ENCODE results near the gene MBLAC2.
A peak's percentile ranks its signal among the peaks of the same experiment; 100 is the strongest.

MBLAC2 gene

DNA sequence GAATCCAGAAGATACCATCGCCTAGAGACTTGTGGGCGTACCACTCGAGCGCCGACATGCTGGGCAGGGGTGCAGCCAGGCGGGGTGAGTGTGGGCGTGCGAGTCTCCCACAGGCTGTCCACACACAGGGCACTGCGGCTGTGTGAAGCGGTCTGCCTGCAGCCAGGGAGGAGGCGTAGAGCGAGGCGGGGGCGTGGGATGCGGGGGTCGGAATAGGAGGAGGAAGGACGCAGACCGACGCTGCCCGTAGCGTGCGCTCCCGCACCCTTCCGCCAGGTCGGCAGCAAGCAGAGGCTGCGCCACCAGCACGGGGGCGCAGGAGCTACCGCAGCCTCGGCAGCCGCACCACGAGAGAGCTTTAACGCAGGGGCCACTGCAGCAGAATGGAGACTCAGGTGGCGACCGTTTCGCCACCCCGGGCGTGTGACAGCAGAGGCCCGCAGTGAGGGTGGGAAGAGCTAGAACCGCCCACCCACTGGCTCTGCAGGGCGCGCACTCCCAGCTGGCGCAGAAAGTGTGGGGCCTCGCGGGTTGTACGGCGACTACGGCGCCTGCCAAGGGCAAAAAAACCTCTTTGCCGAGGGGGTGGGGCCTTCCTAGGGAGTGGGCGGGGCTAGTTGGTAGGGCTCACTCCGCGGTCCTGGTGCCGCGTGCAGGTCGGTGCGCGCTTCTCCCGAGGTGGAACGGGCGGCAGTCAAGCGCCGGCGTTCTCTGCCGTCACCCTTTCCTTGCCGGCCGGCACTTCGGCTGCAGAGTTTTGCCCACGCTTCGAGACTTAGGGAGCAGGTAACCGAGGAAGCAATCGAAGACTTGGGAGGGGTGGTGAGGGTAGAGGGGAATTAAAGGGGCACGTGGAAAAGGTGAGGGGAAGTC lies at the start of gene MBLAC2, which contains the start of gene POLR3G:
TSS of gene MBLAC2 (minus strand) at position 537 of the 873 bp plus-strand sequence. CDS start at position 58, 479 bp downstream.
TSS of gene POLR3G (plus strand) at position 630 of the 873 bp plus-strand sequence. CDS start 10,704 bp downstream, outside the sequence.
- peak; percentile 88 to 89 for DNase-seq (ENCODE audit: low read depth in 1 of 2, low spot score in 1 of 2)

DNA sequence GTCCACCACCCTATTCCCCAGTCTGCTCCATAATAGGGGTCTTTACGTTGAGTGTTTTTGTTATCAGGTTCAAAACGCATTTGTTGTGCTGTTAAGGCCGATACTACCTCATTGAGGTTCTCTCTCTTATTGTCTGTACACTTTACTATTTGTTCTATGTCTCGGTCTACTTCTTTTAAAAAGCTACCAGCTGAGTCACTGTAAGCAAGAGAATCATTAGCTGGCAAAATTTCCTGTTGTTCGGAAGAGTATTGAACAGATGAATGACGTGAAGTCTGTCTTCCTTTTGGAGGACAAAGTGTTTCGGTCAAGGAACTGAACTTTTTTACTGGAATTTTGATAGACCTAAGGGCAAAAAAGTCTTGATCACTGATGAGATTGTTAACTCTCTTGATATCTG lies 44.5 kb upstream of the MBLAC2 start:
- DNase-seq (ENCODE audit: low read depth in 1 of 2, low spot score in 1 of 2) = no peak

DNA sequence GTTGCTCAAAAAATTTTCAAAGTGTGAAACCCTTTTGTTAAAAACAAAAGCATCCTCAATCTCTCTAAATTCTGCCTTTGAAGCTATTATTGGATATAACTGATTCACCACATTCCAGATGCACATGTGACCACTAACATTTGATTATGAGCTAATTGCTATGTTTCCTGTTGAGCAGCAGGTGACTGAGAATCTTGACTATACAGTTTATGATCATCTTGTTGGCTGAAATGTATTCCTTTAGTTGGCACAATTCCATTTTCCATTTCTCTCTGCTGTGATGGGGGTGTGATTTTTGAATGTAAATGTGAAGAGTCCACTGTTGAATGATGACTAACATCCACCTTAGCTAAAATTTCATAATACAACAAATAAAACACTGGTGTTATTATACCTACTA lies 44.1 kb upstream of the MBLAC2 start:
- no peak for DNase-seq (ENCODE audit: low read depth in 1 of 2, low spot score in 1 of 2)

DNA sequence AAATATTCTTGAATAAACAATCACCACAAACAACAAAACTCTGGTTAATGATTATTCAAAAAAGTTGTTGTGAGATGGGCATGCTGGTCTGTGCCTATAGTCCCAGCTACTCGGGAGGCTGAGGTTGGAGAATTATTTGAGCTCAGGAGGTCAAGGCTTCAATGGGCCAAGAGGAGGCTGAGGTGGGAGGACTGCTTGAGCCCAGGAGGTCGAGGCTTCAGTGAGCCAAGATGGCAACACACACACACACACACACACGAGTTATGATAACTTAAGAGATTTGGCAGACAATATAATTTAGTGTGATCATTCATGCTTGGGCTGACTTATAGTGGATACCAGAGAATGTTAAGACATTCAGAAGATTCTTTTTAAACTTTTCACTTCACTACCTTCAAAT lies 39.9 kb upstream of the MBLAC2 start:
- no peak for DNase-seq (ENCODE audit: low read depth in 1 of 2, low spot score in 1 of 2)

DNA sequence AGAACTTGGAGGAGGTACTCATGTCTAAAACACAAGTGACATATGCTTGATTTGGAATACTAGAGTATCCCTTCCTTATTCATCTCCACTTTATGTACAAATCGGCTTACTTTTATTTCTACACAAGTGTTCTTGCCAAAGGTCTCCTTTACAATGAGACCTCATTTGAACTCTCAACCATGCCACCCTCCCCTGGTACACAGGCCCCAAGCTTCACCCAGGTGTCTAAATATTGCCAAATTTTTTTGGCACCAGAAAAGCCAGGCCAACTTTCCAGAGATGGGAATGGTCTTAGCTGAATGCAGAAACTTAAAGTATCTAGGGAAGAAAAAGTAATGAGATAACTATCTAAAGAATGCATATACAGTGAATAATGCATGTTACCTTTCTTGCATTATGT lies 35.9 kb upstream of the MBLAC2 start:
- DNase-seq (ENCODE audit: low read depth in 1 of 2, low spot score in 1 of 2) = no peak

DNA sequence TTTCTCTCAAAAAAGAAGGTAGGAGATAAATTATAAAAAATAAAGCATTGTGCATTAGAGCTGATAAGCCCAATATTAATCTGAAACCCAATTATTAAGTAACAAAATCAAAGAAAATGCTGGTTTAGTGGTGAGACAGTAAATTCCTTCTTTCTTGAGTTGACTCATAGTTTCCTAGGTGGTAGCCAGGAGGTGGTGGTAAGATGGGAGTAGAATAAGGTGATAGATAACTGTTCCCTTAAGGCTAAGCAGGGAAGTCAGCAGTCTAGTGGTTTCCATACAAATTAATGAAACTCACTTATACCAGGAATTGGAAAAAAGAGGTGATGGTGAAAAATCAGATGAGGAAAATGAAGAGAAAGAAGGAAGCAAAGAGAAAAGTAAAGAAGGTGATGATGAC lies 31.6 kb upstream of the MBLAC2 start:
- DNase-seq (ENCODE audit: low read depth in 1 of 2, low spot score in 1 of 2) = no peak

DNA sequence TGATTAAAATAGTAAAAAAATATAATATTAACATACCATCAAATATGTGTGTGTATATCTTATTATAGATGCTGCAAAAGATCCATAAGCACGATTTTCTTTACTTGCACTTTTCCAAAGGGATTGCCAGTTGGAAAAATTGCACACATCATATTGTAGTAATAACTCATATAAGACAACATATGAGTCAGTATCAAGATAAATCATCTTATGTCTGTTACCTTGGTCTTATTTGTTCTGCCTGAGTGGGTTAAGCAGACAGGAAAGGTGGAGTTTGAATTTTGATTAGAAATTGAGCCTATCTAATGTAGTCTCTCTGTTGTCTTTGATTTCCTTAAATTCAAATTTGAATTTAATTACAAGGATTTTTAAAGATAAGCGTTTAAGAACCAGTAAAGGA lies 30.2 kb upstream of the MBLAC2 start:
- no peak for DNase-seq (ENCODE audit: low read depth in 1 of 2, low spot score in 1 of 2)

DNA sequence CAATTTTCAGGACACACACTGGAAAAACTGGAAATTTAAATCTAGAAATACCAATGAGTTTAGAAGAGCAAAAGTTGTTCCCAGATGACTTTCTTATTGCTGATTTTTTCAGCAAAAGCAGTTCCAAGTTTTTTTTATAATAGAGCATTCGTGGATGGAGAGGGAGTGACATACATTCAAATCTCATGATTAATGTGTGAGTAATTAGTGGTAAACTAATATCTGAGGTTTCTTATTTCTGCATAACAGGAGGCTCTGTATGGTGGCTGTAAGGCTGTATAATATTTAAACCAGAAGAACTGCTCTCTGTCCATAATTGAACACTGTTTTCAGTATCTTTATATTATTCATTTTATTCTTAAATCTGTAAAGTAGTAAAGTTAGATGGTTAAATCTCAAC lies 29.0 kb upstream of the MBLAC2 start:
- no peak for DNase-seq (ENCODE audit: low read depth in 1 of 2, low spot score in 1 of 2)

DNA sequence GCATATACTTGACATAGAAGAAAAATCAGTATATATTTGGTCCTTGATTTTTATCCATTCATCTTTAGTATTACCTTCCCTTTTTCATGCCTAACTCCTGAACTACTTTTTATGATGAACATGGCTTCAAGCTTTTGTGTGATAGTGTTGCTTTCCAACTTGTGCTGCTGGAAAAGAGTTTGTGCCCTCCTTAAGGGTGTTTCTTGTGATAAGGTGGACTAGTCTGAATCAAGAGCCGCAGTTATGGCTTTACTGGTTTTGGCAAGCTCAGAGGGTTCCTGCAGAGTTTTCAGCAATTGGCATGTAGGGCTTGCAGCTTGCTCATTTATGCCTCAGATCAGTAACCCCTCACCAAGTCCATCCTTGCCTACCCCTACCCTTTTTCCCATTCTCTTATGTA lies 20.6 kb upstream of the MBLAC2 start:
- DNase-seq (ENCODE audit: low read depth in 1 of 2, low spot score in 1 of 2) = no peak

DNA sequence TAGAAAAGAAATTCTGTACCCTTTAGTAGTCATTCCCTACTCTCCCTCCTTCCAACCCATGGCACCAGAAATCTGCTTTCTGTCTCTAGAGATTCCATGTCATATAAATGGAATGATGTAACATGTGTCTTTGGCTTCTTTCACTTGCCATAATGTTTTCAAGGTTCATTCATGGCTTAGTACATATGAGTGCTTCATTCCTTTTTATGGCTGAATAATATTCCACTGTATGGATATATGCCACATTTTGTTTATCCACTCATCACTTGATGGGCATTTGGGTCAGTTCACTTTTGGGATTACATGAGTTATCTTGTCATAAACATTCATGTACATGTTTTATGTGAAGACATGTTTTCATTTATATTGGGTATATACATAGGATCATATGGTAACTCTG lies 19.5 kb upstream of the MBLAC2 start:
- no peak for DNase-seq (ENCODE audit: low read depth in 1 of 2, low spot score in 1 of 2)

DNA sequence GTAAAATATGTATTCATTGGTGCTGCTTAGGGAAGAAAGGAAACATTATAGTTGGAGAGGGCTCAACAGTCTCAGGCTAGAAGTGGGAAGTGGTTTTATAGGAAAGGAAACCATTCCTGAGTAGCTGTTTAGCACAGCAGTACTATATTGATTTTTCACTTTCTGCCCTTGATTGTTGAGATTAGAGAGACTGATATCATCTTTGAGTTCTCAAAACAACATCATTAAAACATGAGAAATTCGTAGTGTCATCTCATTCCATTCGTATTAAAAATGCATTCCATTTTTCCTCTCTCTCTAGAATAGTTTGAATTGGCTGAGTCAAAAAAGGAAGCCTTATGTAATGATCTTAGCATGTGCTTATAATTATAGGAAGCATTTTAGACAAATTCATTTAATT lies 14.2 kb upstream of the MBLAC2 start:
- no peak for DNase-seq (ENCODE audit: low read depth in 1 of 2, low spot score in 1 of 2)

DNA sequence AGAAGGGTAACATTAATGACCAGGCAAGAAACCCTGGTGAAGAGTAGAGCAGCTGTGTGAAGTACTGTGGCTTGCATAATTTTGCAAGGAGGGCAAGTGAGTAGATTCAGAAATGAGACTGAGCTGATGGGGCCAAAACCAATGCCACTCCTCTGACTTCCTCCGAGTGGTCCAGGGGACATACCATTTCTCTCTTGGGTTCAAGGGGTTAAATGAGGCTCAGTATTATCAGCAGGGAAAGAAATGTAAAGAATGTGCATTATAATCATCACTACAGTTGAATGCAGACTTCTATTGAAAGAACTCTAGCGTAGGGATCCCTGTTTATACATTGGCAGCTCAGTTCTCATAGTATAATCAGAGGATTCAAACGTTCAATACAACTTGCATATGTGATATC lies 10.0 kb upstream of the MBLAC2 start:
- DNase-seq (ENCODE audit: low read depth in 1 of 2, low spot score in 1 of 2) = no peak

DNA sequence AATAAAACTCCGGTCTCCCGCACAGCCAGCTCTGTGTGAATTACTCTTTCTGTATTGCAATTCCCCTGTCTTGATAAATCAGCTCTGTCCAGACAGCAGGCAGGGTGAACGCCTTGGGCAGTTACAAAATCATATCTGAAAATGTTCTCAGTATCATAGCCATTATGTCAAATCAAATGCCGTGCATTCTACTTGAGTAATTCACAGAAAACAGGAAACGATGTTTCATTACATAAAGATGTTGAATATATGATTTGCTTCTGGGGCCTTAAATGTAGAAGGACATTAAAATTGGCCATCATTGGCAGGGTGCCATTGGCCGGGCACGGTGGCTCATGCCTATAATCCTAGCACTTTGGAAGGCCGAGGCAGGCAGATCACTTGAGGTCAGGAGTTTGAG lies 8.6 kb upstream of the MBLAC2 start:
- no peak for DNase-seq (ENCODE audit: low read depth in 1 of 2, low spot score in 1 of 2)

DNA sequence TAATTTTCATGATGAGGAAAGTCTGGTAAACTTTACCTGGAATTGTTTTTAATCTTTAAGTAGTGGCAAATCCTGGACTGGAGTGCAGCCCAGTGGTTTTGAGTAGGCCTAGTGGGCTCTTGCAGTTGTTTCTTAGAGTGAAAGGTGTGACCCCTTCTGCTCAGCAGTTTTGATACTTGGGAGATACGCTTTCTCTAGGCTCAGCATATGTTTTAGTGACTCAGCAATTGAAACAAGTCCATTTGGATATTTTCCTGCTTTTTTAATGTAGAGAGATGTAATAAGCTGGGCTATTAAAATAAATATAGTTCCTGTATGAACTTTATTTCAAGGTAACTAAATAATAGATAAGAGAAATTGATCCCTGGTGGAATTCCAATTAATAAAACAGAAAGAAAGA lies 6.1 kb upstream of the MBLAC2 start:
- no peak for DNase-seq (ENCODE audit: low read depth in 1 of 2, low spot score in 1 of 2)

DNA sequence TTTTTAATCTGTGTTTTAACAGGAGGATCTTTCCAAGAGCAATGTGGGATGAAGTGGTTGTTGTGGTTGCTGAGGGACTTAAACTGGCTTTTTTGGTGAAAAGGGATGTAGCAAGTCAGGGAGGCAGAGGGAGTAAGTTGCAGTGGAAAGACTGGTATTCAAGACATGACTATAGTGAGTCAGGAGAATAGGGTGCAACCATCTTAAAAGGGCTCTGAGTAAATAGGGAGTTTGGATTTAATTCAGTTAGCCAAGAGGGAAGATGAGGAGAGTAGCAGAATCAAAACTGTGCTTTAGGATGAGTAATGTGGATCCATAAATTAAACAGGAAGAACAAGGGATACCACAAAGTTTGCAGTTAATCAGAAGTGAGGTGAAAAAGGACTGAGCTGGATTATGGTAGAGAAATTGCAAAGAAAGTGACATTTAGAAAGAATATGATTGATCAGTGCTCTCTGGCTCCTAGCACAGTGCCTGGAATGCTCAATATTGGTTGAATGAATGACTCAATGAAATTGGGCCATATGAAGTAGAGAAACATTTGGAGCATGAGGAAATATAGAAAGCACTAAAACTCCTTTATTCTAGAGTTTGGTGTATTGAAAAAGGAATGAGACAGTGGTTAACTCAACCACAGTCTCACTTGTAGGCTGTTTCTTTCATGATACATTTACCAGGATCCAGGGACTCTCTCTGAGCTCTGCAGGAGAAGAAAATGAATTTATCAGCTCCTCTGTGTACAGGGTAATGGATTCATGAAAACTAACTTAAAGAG lies 5.2 kb upstream of the MBLAC2 start:
- DNase-seq (ENCODE audit: low read depth in 1 of 2, low spot score in 1 of 2) = no peak

DNA sequence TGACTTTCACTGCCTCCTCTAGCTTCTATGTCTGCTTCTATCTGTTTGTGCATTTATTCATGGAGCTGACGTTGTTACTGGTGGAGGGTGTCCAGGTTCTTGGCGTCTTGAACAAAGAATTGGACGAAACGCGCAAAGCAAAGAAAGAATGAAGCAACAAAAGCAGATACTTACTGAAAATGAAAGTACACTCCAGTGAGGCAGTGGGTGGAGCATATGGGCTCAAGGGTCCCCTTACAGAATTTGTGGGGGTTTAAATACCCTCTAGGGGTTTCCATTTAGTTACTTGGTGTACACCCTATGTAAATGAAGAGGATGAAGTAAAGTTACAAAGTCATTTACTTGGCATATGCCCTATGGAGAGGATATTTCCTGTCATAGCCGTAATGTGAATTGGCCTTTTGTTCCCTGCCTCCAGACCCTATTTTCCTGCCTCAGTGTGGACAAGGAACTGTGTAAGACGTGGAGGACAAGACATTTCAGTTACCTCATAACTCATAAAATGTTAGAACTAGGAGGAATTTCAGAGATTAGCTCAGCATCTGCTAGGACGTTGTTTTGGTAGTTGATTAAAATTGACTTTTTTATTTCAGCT lies 3.1 kb upstream of the MBLAC2 start:
- no peak for DNase-seq (ENCODE audit: low read depth in 1 of 2, low spot score in 1 of 2)

DNA sequence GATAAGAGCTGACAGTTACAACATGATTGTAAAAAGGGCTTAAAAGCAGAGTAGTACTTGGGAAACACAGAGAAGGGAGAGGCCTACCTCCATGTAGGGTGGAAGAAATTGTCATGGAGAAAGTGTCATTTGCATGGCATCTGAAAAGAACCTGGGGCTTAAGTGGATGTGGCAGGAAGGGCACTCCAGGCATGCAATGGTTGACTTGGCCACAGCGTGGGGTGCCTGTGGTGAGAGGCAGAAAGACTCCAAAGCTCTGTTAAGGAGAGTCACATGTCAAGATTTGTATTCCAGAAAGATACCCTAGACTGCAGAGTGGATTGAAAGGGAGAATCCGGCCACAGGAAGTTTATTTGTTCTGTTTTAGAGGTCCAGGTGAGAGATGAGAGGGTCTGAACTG lies 2.5 kb upstream of the MBLAC2 start:
- DNase-seq (ENCODE audit: low read depth in 1 of 2, low spot score in 1 of 2) = no peak

DNA sequence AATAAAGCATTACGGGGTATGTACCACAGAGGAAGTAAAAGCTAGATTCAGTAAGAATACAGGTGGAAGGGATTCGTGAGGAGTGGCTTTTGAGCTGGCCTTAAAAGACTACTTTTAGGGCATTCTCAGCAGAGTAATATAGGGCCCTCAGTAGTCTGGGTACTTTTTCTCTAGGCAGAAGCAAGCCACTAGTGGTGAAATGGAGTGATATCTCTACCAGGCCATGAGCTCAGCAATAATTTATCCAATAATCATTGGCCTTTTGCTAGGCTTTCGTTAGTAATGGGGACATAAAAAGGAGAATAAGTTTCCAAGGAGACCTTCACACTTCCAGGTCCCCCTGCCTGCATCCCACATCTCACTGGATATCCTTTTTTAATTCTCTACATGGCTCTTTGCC lies 1.8 kb upstream of the MBLAC2 start:
- no peak for DNase-seq (ENCODE audit: low read depth in 1 of 2, low spot score in 1 of 2)

DNA sequence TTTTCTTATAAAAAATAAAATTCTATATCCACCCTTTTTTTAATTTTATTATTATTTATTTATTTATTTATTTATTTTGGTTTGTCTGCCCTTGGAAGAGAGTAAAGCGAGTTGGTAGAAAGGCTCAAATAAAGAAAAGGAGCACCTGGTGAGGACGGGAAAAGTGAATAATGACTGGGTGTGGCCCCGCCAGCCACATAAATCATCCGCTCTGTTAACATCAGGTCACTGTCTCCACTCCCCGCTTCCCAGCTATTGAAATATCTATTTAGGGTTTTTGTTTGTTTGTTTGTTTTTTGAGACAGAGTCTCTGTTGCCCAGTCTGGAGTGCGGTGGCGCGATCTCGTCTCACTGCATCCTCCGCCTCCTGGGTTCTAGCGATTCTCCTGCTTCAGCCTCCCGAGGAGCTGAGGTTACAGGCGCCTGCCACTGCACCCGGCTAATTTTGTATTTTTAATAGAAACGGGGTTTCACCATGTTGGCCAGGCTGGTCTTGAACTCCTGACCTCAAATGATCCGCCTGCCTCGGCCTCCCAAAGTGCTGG lies 937 bp upstream of the MBLAC2 start:
- DNase-seq (ENCODE audit: low read depth in 1 of 2, low spot score in 1 of 2) = no peak

DNA sequence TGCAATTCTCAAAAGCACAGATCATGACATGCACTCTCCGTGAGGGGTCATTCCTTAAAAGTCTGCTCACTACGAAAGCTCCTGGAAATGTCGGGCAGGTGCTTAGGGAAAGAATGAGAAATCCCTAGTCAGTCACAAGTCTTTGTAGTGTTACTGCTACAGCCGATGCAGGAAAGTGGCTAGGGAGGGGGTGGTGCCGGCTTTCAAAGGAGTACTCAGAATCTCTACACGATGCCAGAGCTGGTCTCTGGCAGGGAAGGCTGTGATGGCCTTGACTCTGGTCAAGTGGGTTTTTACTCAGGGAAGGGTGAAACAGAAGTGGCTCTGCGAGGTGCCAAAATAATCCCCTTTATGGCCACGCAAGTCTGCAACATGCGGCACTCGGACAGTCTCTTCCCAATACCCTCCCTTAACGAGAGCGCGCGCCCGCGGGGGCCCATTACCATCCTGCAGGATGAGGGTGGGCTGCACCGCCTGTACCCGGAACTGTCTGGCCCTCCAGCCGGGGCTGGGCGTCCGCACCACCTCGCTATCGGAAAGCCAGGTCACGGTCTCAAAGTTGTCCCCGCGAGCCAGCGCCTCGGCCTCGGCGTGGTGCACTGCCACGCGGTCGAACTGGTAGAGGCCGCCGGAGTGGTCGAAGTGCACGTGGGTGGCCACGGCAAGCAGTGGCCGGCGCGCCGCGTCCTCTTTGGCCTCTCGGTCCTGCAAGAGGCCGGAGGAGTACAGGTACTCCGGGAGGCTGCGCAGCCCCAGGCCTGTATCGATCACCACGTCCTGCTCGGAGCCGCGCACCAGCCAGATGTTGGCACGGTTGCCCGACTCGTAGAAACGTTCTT lies 956 bp downstream of the MBLAC2 start:
- no peak for DNase-seq (ENCODE audit: low read depth in 1 of 2, low spot score in 1 of 2)
